Pulmonary artery endothelial cell (primary cell): Measurements from ENCODE around the gene TLE3. TPM values are rescaled to one million over a fixed set of nuclear protein-coding genes. Genes with fewer than 3 reads are reported as not detected.

Experiments used
- DNase-seq: peaks from one replicate; pipeline ENCODE4 v3.0.0-alpha.2; 2011; ENCODE audit warnings: low read depth, low spot score
- total RNA-seq: library from RNA; depleted of rRNA; stranded (reverse); fragments of >200 nt; gene quantifications from 2 replicates; pipeline ENCODE4 v1.2.3, GENCODE V29; 2014

The TLE3 gene
- total RNA-seq, 1 donor from 2014 or later: 27.7 TPM

DNA sequence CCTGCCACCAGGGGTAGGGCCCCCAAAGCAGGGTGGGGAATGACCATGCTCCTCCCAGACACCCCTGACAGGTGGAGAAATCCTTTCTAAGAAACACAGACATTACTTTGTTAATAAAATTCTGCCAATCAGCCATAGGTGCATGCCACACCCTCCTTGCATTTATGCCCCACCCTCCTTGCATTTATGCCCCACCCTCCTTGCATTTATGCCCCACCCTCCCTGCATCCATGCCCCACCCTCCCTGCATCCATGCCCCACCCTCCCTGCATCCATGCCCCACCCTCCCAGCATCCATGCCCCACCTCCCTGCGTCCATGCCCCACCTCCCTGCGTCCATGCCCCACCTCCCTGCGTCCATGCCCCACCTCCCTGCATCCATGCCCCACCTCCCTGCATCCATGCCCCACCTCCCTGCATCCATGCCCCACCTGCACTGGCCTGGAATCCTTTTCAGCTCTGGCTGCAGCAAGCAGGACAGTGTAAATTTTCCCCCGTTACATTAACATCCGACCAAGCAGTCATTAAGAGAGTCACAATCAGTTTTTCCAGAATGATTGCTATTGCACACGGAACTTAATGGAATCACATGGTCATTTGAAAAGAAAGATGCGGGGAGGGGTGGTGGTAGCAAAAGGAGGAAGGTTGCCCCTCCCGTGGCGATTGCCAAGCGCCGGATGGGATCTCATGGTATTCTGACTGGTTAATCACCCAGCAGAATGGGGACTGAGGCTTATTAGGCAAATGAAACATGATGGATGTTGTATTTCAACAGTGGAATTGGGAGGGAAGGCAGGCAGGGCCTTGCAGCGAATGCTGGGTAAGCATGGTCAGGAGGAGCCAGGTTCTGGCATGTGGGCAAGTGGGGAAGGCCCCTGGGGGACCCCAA is 91.2 kb downstream of the TLE3 start:
- DNase-seq: no peak

DNA sequence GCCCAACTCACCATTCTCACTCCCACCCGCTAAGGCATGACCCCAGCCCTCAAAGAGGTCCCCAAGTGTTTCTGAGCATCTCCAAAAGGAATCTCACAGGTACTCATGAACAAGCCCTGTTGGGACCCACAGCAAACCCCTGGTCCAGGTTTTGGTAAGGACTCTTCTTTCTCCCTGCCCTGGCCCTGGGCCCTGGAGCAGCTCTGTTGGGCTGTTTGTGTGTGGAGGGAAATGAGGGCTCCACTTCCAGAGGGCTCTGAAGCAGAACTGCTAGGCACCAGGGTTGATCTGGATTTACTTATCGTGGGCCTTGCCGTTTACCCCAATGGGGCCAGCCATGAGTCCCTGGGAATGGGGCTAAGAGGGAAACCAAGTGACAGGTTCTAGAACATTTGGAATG is 92.9 kb downstream of the TLE3 start:
- DNase-seq: no peak

DNA sequence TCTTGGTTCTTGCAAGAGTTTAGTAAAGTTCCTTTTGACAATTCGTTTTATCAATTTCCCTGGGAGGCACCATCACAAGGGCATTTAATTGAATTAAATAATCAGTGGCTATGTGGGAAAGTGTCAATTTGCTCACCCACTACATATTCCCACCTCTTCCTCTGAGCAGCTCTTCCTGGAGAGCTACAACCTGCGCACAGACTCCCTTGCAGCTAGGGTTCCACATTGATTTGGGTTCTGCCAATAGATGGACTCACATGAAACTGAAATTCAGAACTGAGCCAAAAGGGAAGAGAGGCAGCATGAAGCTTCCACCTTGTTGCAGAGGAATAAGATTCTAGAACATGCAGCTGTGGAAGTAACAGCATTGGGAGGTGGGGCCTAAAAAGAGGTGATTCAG is 94.8 kb downstream of the TLE3 start:
- DNase-seq: no peak

DNA sequence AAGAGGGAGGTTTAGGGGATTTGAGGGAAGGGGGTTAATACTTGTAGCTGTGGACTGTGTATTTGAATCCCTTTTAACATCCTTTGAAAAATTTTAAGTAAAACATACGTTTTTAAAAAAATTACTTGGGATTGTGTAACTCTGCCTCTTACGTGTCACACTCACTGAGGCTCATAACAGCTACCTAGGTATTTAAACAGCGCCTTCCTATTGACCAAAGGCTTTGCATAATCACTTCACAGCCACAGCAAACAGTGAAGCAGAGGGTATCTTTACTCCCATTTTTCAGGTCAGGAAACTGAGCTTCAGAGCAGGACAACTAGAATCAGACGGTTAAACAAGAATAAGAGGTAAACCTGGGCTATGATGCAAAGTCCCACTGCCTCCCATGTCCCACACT is 95.9 kb downstream of the TLE3 start:
- DNase-seq: no peak

DNA sequence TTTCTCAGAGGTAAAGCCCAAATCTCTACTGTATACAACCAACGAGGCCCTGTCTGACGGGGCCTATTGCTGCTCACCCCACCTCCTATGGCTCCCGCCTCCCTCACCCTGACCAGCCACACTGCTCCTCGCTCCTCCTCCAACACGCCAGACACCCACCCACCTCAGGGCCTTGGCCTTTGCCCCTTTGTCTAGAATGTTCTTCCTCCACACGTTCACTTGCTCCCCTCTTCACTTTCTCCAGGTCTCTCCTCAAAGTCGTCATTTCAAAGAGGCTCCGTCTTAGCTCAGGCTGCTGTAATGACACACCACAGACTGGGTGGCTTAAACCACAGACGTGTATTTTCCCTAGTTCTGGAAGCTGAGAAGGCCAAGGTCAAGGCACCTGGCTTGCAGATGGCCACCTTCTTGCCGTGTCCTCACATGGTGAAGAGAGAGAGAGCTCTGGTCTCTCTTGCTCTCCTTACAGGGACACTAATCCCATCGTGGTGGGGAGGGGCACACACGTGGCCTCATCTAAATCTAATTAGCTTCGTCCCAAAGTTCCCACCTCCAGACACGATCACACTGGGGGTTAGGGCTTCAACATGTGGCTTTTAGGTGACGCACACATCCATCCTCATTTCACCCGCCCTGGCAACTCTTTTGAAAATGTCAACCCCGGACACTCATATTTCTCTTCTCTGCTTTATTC is 98.2 kb downstream of the TLE3 start:
- DNase-seq: no peak

DNA sequence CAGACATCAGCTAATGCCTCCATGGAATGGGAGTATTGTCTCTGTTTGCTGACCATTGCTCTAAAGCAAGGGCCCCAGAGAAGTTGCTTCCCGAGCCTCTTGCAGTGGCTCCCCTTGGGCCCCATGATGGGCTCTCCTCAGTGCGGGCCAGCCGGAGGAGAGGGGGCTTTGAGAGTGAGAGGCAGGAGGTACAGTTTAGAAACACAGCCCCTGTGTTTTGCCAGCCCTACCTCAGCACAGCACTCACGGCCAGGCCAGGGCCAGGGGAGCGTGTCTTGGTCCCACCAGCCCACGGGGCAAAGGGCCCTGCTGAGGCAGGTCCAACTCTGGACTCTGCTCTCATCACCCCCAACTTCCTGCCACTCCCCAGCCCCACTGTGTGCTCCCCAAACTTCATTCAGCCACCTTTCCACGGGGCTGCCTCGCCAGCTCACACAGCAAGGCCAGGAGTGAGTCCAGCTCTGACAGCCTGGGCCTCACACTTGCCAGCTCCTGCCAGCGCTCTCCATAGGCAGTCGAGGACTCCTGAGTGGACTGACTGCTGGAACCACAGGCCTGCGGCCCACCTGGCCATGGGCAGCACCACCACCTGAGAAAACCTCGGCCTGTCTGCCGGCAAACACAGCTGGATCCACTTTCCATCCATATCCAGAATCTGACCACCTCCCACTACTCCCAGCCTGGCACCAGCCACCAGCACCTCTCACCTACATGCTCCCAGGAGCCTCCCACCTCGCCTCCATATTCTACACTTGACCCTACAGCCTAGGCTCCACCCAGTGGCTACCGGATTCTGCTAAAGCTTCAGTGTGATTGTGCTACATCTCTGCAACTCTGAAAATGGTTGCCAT is 99.0 kb downstream of the TLE3 start:
- no peak for DNase-seq

DNA sequence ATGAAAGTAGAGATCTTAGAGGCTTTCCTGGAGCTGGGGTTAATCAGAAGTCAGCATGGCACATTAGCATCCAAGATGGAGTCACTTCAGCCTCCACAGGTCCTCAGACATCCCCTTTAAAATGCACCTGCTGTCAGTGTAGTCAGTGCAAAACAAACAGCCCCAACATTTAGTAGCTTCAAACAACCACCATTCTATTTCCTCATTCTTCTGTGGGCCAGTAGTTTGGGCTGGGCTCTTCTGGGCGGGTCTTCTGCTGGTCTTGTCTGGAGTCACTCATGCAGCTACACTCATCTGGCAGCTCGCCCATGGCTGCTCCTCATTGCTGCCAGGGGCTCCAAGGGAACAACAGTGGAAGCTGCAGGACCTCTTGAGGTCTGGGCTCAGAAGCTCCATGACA is 99.9 kb downstream of the TLE3 start:
- DNase-seq: no peak
